ENCODE measurements around the gene FAM110D. TPM values are rescaled to one million over a fixed set of nuclear protein-coding genes. Genes with fewer than 3 reads are reported as not detected.

Gene FAM110D
- total and polyA plus RNA-seq, 12 donors, result 2.1 to 6.1 (median 3.5) TPM

DNA sequence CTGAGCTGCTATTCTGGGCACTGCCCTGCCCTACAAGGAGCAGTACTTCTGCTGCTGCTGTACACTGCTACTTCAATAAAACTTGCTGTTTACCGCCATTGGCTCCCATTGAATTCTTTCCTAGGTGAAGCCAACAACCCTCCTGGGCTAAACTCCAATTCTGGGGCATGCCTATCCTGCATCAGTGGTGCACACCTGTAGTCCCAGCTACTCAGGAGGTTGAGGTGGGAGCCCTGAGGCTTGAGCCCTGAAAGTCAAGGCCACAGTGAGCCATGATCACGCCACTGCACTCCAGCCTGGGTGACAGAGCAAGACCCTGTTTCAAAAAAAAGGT, 26.1 kb upstream of the FAM110D start:
- no peak for DNase-seq
- H3K9me3 ChIP-seq, result peaks cover 0 to 10% (median 0%) of the 10 kb centered on the region in 11 donors
- H3K4me3 ChIP-seq, result no peak overlapping the region
- no peak for ATAC-seq
- H3K27ac ChIP-seq, result no peak overlapping the region
- H3K36me3 ChIP-seq, result no peaks in the 10 kb centered on the region
- no peak for TF ChIP-seq CTCF (IDR thresholded peaks at IDR 0.05)
- peaks cover 0 to 5% (median 3%) of the 10 kb centered on the region in 9 donors for H3K4me1 ChIP-seq
- H3K27me3 ChIP-seq, result no peaks in the 10 kb centered on the region
- intact Hi-C loops (cut with DNase I), result no loop called here
- WGBS, 2 donors, result 89 to 95% methylated on average over 2 of the region's 2 CpGs

GRCh38 chr1:26134466-26134865, 24.4 kb upstream of the FAM110D start:
- H3K9me3 ChIP-seq, result peaks cover 0 to 10% (median 0%) of the 10 kb centered on the region in 11 donors
- H3K36me3 ChIP-seq, result no peaks in the 10 kb centered on the region
- no peak overlapping the region for H3K4me3 ChIP-seq
- DNase-seq (no peak), ATAC-seq (no peak)
- WGBS, 2 donors, result 91 to 98% methylated on average over 3 of the region's 3 CpGs
- no peak for TF ChIP-seq CTCF (IDR thresholded peaks at IDR 0.05)
- no peaks in the 10 kb centered on the region for H3K4me1 ChIP-seq
- H3K27me3 ChIP-seq, result no peaks in the 10 kb centered on the region
- H3K27ac ChIP-seq, result no peak overlapping the region
- intact Hi-C loops (cut with DNase I), result no loop called here

GRCh38 chr1:26138974-26139558, 19.8 kb upstream of the FAM110D start:
- Histone ChIP-seq H3K27me3 (no peaks in the 10 kb centered on the region), H3K4me1 (peaks cover 0 to 7% (median 0%) of the 10 kb centered on the region in 9 donors), H3K36me3 (no peaks in the 10 kb centered on the region), H3K27ac (no peak overlapping the region), H3K9me3 (peaks cover 0 to 10% (median 0%) of the 10 kb centered on the region in 11 donors), H3K4me3 (no peak overlapping the region)
- 64 to 65% methylated on average over 3 of the region's 3 CpGs for WGBS, 2 donors
- ATAC-seq (no peak), DNase-seq (no peak)
- intact Hi-C loops (cut with DNase I), result no loop called here
- no peak for TF ChIP-seq CTCF (IDR thresholded peaks at IDR 0.05)

GRCh38 chr1:26142159-26142558, 16.7 kb upstream of the FAM110D start:
- Histone ChIP-seq H3K27ac (no peak overlapping the region), H3K27me3 (no peaks in the 10 kb centered on the region), H3K36me3 (no peaks in the 10 kb centered on the region), H3K9me3 (no peaks in the 10 kb centered on the region), H3K4me1 (peaks cover 0 to 14% (median 4%) of the 10 kb centered on the region in 9 donors), H3K4me3 (no peak overlapping the region)
- TF ChIP-seq CTCF (IDR thresholded peaks at IDR 0.05), result no peak
- no peak for ATAC-seq
- intact Hi-C loops (cut with DNase I), result loop anchor here in 1 of 10 donors (10.0 kb wide), 1 partner anchor 107 kb away; no protein-coding TSS in a partner anchor
- WGBS, 2 donors, result 92 to 94% methylated on average over 8 of the region's 8 CpGs
- DNase-seq, result no peak

Measured in heart right ventricle (tissue), 16 donors.